Fibroblast of the conjunctiva (primary cell): ENCODE data around the gene PRR33.
"Not testable (repeated sequence)": the region's sequence is repeated elsewhere in the genome, so short reads cannot be mapped to it uniquely, and the experiment has no call there.

Experiments used
- DNase-seq: peaks from one replicate; pipeline ENCODE4 v3.0.0-alpha.2; 2010; ENCODE audit warnings: low read depth

The PRR33 gene

DNA sequence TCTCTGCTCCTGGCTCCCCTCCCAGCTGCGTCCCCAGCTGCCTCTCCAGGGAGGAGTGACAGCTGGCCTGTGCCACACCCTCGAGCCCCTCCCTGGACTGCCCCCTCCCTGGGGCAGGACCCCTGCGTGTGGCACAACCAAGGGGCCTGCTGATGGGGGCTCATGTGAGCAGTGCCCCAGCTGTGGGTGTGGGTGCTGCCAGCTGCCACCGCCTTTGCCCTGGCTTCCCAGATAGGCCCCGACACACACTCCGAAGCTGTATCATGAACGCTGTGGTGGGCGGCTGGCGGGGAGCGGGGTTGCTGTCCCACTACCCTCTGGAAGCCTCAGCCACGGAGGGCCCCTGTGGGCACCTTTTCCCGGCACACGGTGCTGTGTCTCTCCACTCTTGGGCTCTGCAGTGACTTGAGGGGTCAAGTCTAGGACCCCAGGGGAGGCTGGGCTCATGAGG lies 15.8 kb downstream of the PRR33 start:
- DNase-seq, result not testable (repeated sequence)

DNA sequence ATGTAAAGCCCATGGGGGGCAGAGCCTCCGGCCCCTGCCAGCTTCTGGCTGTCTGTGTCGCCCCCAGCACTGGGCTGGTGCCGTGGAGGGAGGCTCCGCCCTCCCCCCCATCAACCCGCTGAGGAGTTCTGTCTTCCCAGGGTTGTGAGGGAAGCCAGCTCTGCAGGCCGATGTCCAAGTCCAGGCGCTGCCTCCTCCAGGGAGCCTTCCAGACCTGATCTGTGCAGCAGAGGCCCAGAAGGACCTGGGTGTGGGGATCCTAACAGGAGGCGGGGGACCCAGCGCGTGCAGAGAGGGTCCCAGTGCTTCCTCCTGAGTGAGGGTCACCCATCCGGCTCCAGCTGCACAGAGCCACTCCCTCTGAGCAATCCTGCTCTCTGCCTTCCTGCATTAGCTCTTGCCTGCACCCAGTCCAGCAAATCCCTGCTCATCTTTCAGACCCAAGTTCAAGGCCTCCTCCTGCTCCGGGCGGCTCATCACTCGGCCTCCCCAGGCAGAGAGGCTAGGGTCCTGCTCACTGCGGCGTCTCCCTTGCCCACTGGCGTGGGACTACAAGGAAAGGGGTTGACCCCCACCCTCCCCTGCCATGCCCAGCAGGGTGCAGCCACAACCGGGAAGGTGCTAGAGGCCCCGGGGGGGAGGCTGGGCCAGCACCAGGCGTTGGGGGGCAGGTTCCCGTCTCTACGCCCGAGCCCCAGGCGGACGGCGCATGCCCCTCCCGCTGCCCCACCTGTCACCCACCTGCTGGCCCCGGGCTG lies 16.4 kb downstream of the PRR33 start:
- peak; percentile 43 for DNase-seq

DNA sequence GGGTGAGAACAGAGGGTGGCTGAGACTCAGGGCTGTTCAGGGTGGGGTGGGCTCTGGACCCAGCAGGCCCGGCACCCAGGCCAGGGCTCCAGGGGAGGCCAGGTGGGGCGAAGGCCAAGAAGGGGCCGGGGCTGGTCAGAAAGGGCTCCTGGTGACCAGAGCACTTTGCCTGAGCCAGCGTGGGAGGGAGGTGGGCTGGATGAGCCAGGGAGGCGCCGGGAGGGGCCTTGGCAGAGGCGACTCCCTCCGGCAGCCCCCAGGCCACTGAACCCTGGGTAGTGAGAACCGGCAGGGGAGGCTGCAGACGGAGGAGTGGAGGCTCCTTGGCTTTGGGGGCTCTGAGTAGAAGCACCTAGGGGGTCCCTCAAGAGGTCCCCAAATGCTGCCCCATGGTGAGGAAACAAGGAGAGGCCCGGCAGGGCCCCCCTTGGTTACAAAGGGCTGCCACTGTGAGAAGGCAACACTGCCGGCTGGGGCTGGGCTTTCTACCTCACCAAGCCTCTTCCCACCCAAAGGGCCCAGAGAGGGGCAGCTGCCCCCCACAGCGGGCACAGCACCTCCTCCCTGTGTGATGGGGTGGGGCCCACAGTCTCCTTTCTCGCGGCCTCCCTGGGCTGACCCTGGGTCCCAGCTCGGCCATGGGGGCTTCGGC lies 17.1 kb downstream of the PRR33 start:
- DNase-seq, result not testable (repeated sequence)

DNA sequence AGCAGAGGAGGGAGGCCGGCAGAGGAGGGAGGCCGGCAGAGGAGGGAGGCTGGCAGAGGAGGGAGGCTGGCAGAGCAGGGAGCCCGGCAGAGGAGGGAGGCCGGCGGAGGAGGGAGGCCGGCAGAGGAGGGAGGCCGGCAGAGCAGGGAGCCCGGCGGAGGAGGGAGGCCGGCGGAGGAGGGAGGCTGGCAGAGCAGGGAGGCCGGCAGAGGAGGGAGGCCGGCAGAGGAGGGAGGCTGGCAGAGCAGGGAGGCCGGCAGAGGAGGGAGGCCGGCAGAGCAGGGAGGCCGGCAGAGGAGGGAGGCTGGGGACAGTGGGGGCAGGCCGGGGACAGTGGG lies 17.9 kb downstream of the PRR33 start:
- DNase-seq, result not testable (repeated sequence)

DNA sequence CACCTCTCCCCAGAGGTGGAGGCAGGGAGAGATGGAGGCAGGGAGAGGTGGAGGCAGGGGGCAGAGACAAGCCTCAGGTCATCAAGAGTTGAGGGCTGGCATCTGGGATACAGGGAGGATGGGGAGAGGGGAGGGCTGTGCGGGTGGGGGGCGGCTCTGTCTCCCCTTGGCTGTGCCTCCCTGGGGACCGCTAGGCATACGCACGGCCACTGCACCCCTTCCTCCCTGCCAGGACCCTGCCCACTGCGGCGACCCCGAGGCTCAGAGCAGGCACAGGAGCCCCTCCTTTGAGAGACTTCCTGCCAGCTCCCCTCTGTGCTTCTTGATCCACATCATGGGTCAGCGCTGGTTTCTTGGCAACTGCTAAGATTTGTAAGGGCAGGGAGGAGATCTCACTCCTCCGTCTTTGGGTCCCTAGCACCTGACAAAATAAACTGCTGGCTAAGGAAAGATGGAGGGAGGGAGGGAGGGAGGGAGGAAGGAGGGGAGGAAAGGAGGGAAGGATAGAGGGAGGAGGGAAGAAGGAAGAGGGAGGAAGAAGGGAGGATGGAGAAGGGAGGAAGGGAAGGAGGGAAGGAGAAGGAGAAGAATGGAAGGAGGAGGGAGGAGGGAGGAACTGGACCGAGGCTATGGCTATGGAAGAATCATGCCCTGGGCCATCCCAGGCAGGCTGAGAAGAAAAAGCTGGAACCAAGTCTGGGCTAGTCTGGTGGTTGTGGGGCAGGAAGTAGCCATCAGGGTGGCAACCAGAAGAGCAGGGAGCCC lies 18.5 kb downstream of the PRR33 start:
- DNase-seq, result peak; percentile 76

DNA sequence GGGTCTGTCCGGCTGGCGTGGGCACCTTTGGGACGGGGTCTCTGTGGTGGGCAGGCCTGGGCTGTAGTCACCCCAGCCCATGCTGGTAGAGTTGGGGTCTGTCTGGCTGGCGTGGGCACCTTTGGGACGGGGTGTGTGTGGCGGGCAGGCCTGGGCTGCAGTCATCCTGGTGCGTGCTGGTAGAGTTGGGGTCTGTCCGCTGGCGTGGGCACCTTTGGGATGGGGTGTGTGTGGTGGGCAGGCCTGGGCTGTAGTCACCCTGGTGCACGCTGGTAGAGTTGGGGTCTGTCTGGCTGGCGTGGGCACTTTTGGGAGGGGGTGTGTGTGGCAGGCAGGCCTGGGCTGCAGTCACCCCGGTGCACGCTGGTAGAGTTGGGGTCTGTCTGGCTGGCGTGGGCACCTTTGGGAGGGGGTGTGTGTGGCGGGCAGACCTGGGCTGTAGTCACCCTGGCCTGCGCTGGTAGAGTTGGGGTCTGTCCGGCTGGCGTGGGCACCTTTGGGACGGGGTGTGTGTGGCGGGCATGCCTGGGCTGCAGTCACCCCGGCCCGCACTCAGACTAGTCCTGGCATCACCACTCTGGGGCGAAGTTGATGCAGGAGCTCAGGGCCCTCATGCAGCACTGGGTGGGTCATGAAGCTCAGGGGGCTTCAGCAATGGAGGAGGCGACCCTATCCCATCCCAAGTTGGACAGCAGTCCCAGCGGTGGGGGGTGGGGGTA lies 19.3 kb downstream of the PRR33 start:
- no peak for DNase-seq

DNA sequence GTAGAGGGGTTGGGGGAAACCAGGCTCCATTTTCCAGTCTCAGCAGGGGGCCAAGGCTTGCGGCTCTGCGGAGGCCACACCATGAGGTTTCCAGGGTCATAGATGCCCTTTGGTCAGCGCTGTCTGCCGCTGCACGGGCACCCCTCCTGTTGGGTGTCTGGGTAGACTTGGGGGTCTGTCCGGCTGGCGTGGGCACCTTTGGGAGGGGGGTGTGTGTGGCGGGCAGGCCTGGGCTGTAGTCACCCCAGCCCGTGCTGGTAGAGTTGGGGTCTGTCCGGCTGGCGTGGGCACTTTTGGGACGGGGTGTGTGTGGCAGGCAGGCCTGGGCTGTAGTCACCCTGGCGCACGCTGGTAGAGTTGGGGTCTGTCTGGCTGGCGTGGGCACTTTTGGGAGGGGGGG lies 20.2 kb downstream of the PRR33 start:
- no peak for DNase-seq

DNA sequence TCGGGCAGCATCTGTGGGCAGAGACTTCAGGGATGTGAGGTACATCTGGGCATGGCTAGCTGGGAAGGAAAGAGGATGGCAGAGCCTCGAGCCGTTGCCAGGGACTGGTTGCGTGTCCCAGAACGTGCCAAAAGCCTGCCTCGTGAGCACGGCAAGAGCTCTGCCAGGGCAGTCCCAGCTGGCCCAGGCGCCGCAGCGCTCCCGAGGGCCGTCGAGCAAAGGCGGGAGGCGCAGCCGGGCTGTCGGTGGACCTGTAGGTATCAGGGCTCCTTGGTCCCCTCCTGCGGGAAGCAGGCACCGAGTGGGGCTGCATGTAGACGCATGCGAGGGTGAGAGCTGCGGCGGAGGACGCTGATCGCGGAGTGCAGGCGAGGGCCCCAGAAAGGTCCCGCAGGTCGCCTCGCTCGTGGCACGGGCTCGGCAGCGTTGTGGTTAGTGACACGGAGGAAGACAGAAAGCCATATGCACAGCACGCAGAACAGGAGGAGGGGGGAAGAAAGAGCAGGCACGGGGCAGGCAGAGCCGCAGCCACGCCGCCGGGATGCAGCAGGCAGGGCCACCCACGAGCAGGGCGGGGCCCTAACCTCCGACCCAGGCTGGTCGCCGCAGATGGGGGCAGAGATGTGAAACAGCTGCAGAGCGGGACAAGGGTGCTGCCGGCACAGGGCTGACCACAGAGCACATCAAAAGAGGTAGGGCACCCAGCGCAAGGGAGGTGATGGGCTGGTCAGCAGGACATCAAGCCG lies 20.8 kb downstream of the PRR33 start:
- DNase-seq, result no peak

DNA sequence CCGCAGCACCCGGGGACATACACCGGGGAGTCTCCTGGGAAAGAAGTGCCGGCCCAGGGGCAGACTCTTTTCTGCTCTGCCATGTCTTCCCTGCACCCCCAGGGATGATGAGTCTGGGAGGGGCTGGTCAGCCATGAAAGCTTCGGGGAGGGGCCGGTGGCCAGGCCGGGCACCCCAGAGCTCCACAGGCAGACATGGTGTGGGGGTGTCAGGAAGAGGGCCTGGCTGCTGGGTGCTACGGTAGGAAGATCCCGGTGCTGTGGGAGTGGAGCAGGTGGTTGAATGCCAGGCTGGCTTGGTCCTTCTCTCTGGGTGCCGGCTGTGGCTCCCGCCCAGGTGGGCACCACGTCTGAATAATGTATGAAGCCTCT lies 21.4 kb downstream of the PRR33 start:
- DNase-seq, result no peak

DNA sequence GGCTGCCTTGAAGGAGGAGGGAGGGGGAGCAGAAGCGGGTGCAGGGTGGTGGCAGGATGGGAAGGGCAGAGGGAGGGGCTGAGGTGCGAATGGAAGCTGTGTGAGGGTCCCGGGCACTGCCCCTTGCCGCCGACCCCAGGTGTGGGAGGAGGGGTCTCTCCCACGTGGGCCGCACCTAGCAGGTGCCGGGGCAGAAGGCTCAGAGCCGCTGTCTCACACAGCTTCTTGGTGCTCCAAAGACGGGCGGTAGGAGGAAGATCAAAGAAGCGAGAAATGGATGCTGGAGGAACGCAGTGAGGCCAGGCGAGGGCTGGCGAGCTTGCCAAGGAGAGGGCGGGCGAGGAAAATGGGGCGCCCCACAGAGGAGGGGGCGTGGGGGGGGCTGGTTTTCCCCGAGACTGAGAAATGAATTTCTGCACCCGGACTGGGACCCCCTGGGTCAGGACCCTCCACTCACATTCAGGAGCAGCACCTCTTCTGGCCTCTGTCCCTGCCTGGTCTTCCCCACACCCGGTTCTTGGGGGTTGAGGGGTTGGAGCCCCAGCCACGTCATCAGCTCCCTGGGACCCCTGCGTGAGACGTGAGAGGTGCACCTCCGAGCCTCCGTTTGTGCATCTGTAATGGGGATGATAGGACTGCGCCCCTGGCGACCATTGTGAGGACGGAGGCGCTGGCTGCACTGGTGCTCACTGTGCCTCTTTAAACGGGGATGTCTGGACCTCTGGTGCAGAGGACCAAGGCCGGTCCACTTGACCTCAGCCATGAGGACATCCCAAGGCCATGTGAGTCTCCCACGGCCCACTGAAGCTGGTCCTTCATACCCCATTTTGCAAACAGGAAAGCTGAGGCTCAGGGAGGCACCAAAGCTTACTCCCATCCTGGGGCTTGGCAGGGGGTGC lies 22.0 kb downstream of the PRR33 start:
- DNase-seq, result no peak

DNA sequence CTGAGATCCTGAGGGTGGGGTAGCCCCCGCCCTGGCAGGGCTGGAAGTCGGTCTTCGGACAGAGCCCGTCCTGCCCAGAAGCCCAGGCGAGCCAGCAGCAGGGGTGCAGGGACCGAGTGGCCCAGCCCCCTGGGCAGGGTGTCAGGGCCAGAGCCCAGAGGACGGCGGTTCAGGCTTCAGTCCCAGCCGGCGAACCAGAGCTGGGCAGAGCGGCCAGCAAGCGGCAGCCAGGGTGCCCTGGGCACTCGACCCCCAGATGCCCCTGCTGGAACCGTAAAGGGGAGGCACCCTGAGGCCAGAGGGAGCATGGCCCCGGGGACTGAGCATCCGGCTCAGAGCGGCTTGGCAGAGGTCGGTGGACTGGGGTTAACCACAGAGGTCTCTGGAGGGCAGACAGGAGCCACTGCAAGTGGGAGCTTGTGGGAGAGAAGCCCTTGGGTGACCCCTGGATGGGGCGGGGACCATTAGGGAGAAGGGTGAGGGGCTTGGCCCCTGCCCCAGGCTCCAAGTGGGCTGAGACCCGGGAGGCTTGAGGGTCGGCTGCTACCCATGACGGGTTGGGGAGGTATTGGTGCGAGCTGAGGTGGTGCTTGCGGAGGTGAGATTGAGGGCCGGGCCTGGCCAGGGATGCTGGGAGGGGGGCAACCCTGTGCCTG lies 22.9 kb downstream of the PRR33 start:
- no peak for DNase-seq

DNA sequence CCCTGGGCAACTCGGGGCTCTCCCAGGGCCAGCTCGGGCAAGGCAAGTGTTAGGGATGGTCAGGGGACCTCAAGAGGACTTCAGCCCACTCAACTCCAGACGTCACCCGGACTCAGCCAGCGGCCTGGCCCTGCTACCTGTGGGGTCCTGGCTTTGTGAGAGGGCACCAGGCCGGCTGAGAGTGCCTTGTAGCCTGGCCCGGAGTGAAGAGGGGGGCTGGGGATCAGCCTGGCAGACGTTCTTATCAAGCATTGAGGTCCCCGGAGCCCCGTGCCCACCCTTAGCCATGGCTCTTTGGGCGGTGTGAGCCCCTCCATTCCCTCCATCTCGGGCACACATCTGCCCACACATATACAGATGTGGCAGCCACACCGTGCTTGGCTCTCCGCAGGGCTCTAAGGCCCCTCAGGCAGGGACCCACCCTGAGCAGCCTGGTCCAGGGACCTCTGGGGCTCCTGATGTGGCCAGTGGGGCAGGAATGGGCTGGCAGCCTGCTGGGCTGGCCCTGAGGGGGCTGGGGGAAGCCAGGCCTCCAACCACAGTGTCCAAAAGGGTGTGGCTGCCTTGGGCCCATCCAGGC lies 23.5 kb downstream of the PRR33 start:
- no peak for DNase-seq

DNA sequence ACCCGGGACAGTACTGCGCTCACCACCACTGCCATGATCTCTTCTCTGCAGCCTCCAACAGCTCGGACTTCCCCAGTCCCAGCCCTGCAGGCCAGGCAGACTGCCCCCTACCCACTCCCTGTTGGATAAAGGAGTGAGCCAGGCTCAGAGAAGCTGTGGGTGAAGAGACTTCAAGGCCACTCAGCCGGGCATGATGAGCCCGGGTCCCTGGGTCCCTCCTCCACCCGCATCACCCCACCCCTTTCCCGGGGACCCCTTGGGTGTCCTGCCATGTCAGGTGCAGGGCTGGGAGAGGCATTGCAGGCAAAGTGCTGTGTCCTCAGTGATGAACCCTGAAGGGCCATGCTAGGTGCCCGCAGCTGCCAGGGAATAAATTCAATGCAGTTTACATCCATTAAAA lies 24.3 kb downstream of the PRR33 start:
- no peak for DNase-seq

DNA sequence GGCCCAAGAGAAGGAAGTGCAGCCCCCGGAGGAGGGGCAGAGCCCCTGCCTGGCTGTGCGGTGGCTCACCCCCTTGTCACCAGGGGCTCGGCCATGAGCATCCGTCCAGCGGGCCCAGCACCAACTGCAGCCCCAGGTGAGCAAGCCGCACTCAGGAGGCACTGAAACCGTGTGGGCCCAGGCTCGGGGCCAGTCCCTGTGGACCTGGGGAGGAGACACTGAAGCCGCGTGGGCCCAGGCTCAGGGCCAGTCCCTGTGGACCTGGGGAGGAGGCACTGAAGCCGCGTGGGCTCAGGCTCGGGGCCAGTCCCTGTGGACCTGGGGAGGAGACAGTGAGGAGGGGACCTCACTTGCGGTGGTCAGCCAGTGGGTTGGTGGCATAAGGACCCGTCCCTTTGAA lies 24.9 kb downstream of the PRR33 start:
- DNase-seq, result no peak

DNA sequence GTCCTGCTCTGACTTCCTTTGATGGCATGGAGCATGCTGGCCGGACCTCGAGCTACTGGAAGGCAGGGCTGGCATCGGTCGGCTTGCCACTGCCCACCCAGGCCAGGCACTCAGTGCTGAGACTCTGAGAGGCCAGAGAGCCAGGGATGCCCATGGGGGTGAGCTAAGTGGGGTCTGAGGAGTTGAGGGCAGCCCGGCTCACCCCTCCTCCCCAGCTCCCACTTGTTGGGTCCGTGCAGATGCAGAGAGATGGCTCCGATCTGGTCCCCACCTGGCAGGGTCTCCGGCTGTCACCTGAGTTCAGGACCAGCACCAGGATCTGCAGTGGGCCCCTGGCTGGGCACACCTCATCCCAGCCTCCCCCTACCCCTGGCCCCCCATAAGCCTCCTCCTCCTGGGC lies 25.5 kb downstream of the PRR33 start:
- DNase-seq, result no peak

DNA sequence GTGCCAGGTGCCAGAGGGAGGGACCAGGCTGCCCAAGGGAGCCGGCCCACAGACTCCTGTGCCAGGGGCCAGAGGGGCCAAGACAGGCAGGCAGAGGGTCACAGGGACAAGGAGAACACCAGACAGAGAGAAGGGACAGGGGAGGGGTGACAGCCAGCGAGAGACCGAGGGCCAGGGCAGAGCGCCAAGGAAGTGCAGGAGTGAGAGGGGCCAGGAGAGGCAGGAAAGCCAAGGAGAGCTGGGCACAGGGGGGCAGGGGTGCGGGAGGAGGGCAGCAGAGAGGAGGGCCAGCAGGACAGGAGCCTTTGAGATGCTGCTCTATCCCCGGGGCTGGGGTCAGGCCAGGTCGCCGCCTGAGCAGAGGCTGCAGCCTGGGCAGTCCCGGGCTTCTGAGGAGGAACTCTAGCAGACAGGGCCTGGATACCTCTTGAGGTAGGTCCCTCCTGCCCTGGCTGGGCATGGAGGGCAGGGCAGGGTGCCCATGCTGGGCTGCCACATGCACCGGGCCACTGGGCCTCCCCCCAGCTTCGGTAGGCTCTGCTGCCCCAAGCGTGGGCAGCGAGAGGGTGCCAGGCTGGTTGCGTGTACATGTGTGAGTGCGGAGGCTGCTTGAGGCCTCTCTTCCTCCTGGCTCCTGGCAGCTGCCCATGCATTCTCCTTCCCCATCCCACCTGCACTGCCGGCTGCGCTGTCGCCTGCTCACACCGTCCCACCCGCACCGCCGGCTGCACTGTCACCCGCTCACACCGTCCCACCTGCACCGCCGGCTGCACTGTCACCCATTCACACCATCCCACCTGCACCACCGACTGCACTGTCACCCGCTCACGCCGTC lies 26.6 kb downstream of the PRR33 start:
- DNase-seq, result no peak

DNA sequence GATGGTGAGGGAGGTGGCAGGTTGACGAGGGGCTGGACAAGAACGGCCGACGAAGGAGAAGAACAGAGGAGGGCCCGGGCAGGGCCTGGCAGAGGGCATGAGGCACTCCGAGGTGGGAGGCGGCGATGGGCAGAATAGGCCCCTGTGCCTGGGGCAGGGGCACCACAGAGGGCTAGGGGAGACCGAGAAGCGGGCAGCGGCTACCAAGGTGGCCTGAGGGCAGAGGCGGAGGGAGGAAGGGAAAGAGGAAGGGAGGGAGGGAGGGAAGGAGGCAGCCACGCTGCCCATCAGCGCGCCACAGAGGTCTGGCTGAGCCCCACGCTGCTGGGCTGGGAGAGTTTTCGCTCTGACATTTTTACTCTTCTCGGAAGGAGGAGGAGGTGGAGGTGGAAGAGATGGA lies 27.5 kb downstream of the PRR33 start:
- no peak for DNase-seq

DNA sequence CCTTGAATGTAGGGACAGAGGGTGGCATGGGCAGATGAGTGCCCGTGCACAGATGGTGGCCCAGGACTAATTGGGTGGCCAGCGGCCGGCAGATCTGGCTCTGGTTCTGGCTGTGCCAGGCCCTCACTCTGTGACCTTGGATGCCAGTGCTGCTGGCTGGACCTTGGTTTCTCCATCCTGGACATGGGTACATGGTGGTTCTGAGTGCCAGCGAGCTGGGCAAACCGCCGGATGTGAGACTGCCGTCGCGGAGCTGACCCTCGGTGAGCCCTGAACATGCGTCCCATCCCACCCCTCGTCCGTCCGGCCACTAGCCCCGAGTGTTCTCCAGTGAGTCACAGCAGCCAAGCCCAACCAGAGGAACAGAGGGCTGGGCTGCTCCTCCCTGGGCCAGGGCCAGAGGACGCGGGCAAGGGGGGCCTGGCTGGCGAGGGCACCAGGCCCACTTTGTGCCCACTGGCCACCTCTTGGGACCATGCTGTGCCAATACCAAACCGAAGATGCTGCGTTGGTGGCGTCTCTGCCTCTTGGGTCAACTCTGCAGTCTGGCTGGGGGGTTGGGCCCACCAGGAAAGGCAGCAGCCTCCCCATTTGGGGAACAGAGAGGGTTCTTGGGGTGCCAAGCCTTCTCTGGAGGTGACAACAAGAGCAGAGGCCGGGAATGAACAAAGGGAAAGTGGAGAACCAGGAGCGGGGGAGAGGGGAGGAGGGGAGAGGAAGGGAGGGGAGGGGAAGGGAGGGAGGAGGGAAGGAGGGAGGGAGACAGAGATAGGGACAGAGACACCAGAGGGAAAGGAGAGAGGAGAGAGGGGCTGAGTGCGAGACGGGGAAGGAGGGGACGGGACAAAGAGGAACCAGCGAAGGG lies 28.1 kb downstream of the PRR33 start:
- peak; percentile 79 for DNase-seq
